Pancreas (tissue), 10 donors: ENCODE data around the gene VMO1. TPM values are rescaled to one million over a fixed set of nuclear protein-coding genes. Genes with fewer than 3 reads are reported as not detected.

Source experiments
- ATAC-seq, 4 donors: fragments of 200-7000 bp; cut with Tn5 transposase; one replicate each; pipeline versions ENCODE4 v1.8.0 to v1.9.1; 2020; ENCODE audit warnings: mild to moderate bottlenecking in 4 of 4, moderate library complexity in 4 of 4
- DNase-seq, 6 donors: peaks; one replicate each; pipeline ENCODE4 v3.0.0-alpha.2; 2020
- FAIRE-seq: peaks from 2 replicates; lab custom pipeline; 2012; peaks lifted over from hg19 to GRCh38; lab: Jason Lieb, UNC
- H3K27ac ChIP-seq, 4 donors: fragments of 200-600 bp; sonication (generic); 1 replicate in 3 of 4; 2 replicates in 1 of 4; pipeline versions ENCODE4 v1.5.0 to v1.8.0; 2020
- H3K27me3 ChIP-seq, 4 donors: fragments of 200-600 bp; one replicate each; pipeline ENCODE4 v1.8.0; 2021
- H3K36me3 ChIP-seq, 3 donors: fragments of 200-600 bp; sonication (generic) in 1 of 3; one replicate each; pipeline versions ENCODE4 v1.5.0 to v1.8.0; 2020 to 2021
- H3K4me1 ChIP-seq, 3 donors: fragments of 200-600 bp; one replicate each; pipeline ENCODE4 v1.8.0; 2021
- H3K4me3 ChIP-seq, 4 donors: fragments of 200-600 bp; sonication (generic) in 2 of 4; one replicate each; pipeline versions ENCODE4 v1.5.0 to v1.8.0; 2020 to 2021
- H3K9me3 ChIP-seq, 4 donors: fragments of 200-600 bp; one replicate each; pipeline ENCODE4 v1.8.0; 2021
- WGBS, 2 donors: extraction: QIAGEN DNeasy Blood & Tissue Kit; methylation state at CpG; one replicate each; pipeline ENCODE4 v1.1.7; 2013; 5-methylcytosine and 5-hydroxymethylcytosine counted together
- intact Hi-C, 3 donors: fragments of 100-400 bp; cut with DNase I; formaldehyde crosslinking; loops; one replicate each; pipeline versions ENCODE4 v1.11.1 to v1.14.2; 2022
- polyA plus RNA-seq, 2 donors: library from polyadenylated mRNA; stranded (reverse); fragments of 200-250 nt; gene quantifications; one replicate each; pipeline ENCODE4 v1.2.3, GENCODE V29; 2013
- total RNA-seq, 6 donors: library from RNA; stranded (reverse); fragmentation: NEBNext Ultra II Directional in 4 of 6; extraction: Animal tissue kit (Norgen Biotek cat#: 25700) in 4 of 6; gene quantifications; one replicate each; pipeline versions ENCODE4 v1.2.1 to v1.2.4, GENCODE V29; 2021 to 2023
- TF ChIP-seq, protein P1 (sequence below), 4 donors: fragments of 200-600 bp; sonication (generic) in 3 of 4; IDR thresholded peaks; one replicate each; pipeline versions ENCODE4 v1.5.0 to v1.8.0; 2021; ENCODE audit warnings: antibody characterized with exemption in 4 of 4
- donor health status: healthy with polysubstance abuse.
- donor health status: DM: no; HTN: no; CAD: no; lungs with moderate emphysema.
- donor health status: DM: no; HTN: no; CAD: no.
- donor health status: control.
- donor health status: control.
- donor health status: Bipolar disorder and iron deficiency.
- donor health status: DM: yes; HTN: yes; CAD: no.
- donor health status: DM: no; HTN: no; CAD: no.
- donor health status: DM: no; HTN: no; CAD: no.
- donor health status: DM: yes; HTN: yes; CAD: no.

The VMO1 gene
- total and polyA plus RNA-seq, 8 donors = 0.28 to 2.2 (median 1.2) TPM; not detected in 1

DNA sequence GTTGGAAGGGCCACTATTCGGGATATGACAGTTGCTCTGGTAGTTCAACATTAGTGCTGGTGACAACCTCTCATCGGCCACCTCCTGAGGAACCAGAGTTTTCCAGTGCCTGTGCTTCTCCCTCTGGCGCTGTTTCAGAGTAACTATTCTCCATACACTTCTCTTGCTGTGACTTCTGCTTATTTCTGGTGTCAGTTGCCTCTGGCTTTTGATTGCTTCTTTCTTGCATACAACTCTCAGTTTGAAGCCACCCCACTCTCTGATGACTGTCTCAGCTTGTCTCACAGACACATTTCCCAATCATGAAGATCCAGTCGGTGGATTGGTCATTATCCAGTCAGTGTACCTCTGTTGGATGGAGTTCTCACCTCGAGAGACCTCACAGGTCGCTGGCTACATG is 17.9 kb downstream of the VMO1 start:
- H3K36me3 ChIP-seq = no peaks in the 10 kb centered on the region
- TF ChIP-seq, protein P1, sequence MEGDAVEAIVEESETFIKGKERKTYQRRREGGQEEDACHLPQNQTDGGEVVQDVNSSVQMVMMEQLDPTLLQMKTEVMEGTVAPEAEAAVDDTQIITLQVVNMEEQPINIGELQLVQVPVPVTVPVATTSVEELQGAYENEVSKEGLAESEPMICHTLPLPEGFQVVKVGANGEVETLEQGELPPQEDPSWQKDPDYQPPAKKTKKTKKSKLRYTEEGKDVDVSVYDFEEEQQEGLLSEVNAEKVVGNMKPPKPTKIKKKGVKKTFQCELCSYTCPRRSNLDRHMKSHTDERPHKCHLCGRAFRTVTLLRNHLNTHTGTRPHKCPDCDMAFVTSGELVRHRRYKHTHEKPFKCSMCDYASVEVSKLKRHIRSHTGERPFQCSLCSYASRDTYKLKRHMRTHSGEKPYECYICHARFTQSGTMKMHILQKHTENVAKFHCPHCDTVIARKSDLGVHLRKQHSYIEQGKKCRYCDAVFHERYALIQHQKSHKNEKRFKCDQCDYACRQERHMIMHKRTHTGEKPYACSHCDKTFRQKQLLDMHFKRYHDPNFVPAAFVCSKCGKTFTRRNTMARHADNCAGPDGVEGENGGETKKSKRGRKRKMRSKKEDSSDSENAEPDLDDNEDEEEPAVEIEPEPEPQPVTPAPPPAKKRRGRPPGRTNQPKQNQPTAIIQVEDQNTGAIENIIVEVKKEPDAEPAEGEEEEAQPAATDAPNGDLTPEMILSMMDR (IDR thresholded peaks at IDR 0.05) = no peak
- FAIRE-seq (no peak), DNase-seq (no peak), ATAC-seq (peak in 1 of 4 donors; percentile 8)
- WGBS, 2 donors = 61 to 74% methylated on average over 6 of the region's 6 CpGs
- intact Hi-C loops = no loop called here
- H3K27ac ChIP-seq = no peak overlapping the region
- H3K9me3 ChIP-seq = no peaks in the 10 kb centered on the region
- no peak overlapping the region for H3K4me3 ChIP-seq
- H3K27me3 ChIP-seq = no peaks in the 10 kb centered on the region
- no peaks in the 10 kb centered on the region for H3K4me1 ChIP-seq

DNA sequence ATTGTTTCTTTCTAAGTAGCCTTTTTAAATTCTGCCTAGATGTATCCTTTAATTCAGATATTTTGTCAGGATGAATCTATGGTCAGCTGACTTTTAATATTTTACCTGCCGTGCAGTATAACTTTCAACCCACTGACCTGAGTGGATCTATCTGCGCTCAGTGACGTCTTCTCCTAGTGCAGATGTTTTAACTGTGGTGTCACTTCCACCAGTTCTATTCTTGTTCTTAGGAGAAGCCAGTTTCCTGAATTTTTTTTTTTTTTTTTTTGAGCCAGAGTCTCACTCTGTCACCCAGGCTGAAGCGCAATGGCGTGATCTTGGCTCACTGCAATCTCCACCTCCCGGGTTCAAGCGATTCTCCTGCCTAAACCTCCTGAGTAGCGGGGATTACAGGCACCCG is 19.4 kb downstream of the VMO1 start:
- ATAC-seq (peak in 2 of 4 donors; percentile 36 to 44), DNase-seq (no peak), FAIRE-seq (no peak)
- 77 to 86% methylated on average over 9 of the region's 9 CpGs for WGBS, 2 donors
- H3K4me1 ChIP-seq = no peaks in the 10 kb centered on the region
- H3K4me3 ChIP-seq = no peak overlapping the region
- no peaks in the 10 kb centered on the region for H3K9me3 ChIP-seq
- H3K27me3 ChIP-seq = no peaks in the 10 kb centered on the region
- TF ChIP-seq, protein P1 (IDR thresholded peaks at IDR 0.05) = no peak
- H3K27ac ChIP-seq = peak overlapping the region in 1 of 4 donors; percentile 39
- intact Hi-C loops = no loop called here
- no peaks in the 10 kb centered on the region for H3K36me3 ChIP-seq

DNA sequence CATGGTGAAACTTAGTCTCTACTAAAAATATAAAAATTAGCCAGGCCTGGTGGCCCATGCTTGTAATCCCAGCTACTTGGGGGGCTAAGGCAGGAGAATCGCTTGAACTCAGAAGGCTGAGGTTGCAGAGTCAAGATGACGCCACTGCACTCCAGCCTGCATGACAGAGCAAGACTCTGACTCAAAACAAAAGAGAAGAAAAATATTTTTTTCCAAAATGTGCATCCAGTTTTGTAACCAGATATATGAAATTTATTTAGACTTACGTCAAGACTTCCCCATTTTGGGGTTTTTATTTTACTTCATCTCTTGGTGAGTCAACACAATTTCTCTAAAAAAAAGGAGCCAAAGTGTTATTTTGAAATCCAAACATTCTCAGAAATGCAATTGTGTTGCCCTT is 20.0 kb downstream of the VMO1 start:
- FAIRE-seq (no peak), DNase-seq (no peak), ATAC-seq (peak in 2 of 4 donors; percentile 56 to 57)
- no peak overlapping the region for H3K4me3 ChIP-seq
- intact Hi-C loops = no loop called here
- no peaks in the 10 kb centered on the region for H3K4me1 ChIP-seq
- TF ChIP-seq, protein P1 (IDR thresholded peaks at IDR 0.05) = no peak
- WGBS, 2 donors = 85 to 88% methylated on average over 3 of the region's 3 CpGs
- H3K27ac ChIP-seq = peak overlapping the region in 2 of 4 donors; percentile 55 to 59
- no peaks in the 10 kb centered on the region for H3K36me3 ChIP-seq
- no peaks in the 10 kb centered on the region for H3K27me3 ChIP-seq
- H3K9me3 ChIP-seq = no peaks in the 10 kb centered on the region

DNA sequence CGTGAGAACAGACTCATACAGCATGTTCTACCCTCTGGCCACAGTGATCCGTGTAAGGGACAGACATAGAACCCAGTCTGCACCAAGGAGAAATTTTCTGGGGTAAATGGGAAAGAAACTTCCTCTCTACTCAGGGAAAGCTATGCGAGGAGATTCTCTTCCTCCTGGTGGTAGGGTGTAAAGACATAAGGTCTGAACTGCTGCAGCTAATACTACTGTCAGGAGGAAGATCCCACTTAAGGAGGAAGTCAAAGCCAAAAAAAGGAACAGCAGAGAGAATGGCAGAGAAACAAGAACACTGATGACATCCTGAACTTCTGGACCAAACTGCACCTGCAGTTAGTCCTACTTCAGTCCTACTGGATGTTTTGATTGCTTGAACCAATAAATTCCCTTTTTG is 21.6 kb downstream of the VMO1 start:
- Histone ChIP-seq H3K36me3 (no peaks in the 10 kb centered on the region), H3K9me3 (no peaks in the 10 kb centered on the region), H3K4me3 (no peak overlapping the region), H3K27me3 (no peaks in the 10 kb centered on the region), H3K27ac (peak overlapping the region in 1 of 4 donors; percentile 15), H3K4me1 (no peaks in the 10 kb centered on the region)
- FAIRE-seq = no peak
- WGBS, 2 donors = 61 to 75% methylated on average over 3 of the region's 3 CpGs
- no peak for DNase-seq
- ATAC-seq = peak in 1 of 4 donors; percentile 72
- TF ChIP-seq, protein P1 (IDR thresholded peaks at IDR 0.05) = no peak
- intact Hi-C loops = no loop called here

DNA sequence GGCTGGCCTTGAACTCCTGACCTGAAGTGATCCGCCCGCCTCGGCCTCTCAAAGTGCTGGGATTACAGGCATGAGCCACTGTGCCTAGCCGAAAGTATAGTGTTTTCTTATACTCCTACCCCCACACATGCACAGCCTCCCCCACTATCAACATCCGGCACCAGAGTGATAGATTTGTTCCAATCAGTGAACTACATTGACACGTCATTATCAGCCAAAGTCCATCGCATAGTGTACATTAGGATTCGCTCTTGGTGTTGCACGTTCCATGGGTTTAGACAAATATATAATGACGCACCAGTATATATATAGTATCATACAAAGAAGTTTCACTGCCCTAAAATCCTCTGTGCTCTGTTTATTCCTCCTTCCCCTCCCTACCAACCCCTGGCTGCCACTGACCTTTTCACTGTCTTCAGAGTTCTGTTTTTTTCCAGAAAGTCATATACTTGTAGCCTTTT is 26.4 kb downstream of the VMO1 start:
- Histone ChIP-seq H3K4me1 (no peaks in the 10 kb centered on the region), H3K27ac (no peak overlapping the region), H3K27me3 (no peaks in the 10 kb centered on the region), H3K9me3 (no peaks in the 10 kb centered on the region), H3K4me3 (no peak overlapping the region), H3K36me3 (no peaks in the 10 kb centered on the region)
- 37 to 57% methylated on average over 10 of the region's 10 CpGs for WGBS, 2 donors
- FAIRE-seq = no peak
- TF ChIP-seq, protein P1 (IDR thresholded peaks at IDR 0.05) = no peak
- DNase-seq = no peak
- ATAC-seq = peak in 2 of 4 donors; percentile 71
- intact Hi-C loops = no loop called here
